HG02610 (cell line): ENCODE results near the gene LCN9.

Source experiments
- ATAC-seq: cut with Tn5 transposase; IDR thresholded peaks from one replicate; pipeline ENCODE4 v1.9.1; 2021; ENCODE audit warnings: mild to moderate bottlenecking, moderate library complexity; ENCODE audit not compliant: unreplicated experiment

Gene LCN9

GRCh38 chr9:135716045-135716444 lies 52.9 kb downstream of the LCN9 start:
- ATAC-seq: no peak
